GM03348 (cell line): ENCODE measurements around the gene SUSD4.
A peak's percentile ranks its signal among the peaks of the same experiment; 100 is the strongest.

Experiments used
- DNase-seq: peaks from one replicate; pipeline ENCODE4 v3.0.0; 2012; ENCODE audit warnings: low spot score

Gene SUSD4

GRCh38 chr1:223330466-223330865 lies 33.5 kb downstream of the SUSD4 start:
- DNase-seq: no peak

- no peak for DNase-seq
Observed at GRCh38 chr1:223329664-223330415, 34.1 kb downstream of the SUSD4 start.

DNA sequence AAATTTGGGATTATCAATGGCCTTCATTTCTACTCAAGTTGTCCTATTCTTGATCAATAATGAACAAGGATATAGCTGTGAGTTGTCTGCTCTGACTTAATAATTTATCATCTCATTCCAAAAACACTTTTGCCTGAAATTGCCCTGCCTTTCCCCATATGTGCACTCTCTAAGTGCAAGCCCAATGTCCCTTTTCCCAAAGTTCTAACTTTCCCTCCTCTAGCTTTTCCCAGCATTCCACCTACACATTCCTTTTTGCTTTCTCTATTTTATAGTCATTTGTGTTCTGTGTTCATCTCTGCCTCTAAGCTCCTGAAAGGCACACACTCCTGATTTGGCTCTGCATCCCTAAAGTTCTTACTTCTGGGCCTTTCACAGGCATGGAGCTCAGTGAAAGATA lies 34.7 kb downstream of the SUSD4 start:
- no peak for DNase-seq

GRCh38 chr1:223328566-223328965 lies 35.4 kb downstream of the SUSD4 start:
- DNase-seq: no peak

DNA sequence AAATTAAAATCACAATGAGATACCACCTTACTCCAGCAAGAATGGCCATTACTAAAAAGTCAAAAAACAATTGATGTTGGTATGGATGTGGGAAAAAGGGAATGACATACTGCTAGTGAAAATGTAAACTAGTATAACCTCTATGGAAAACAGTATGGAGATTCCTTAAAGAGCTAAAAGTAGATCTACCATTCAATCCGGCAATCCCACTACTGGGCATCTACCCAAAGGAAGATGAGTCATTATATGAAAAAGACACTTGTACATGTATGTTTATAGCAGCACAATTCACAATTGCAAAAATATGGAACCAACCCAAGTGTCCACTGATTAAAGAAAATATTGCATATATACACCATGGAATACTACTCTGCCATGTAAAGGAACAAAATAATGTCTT lies 37.2 kb downstream of the SUSD4 start:
- no peak for DNase-seq

- DNase-seq: no peak
Observed at GRCh38 chr1:223323491-223324484, 40.2 kb downstream of the SUSD4 start.

GRCh38 chr1:223322868-223323267 lies 41.1 kb downstream of the SUSD4 start:
- DNase-seq: no peak

DNA sequence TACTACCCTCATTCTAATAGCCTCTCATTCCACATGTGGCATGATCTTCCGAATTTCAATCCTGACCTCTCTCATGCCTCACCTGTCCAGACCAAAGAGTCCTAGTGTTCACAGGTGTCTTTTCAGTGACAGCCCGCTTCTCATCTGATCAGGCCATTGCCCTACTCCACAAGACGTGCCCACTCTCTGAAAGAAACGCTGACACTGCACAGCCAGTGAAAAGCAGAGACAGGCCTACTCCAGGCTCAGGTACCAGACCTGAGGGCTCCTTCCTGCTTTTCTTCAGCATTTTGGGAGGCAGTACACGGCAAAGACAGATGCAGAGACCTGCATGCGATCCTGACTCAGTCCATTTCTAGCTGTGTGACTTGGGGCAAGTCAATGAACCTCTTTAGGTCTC lies 43.0 kb downstream of the SUSD4 start:
- DNase-seq: no peak

- no peak for DNase-seq
Observed at GRCh38 chr1:223319905-223320580, 43.9 kb downstream of the SUSD4 start.

DNA sequence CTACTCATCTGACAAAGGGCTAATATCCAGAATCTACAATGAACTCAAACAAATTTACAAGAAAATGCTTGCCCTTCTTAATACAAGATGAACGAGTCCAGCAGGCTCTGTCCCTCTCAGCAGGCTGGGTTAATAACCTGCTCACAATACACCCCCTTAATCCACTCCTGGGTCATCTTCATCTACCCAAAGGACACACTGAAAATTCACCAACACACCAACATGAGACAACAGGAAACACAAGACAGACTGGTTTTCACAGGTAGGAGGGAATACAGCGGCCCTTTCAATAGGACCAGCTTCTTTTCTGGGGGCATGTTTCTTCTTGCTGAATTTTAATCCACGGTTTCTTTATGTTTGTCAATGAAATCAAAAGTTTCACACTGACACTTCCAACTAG lies 44.6 kb downstream of the SUSD4 start:
- no peak for DNase-seq

DNA sequence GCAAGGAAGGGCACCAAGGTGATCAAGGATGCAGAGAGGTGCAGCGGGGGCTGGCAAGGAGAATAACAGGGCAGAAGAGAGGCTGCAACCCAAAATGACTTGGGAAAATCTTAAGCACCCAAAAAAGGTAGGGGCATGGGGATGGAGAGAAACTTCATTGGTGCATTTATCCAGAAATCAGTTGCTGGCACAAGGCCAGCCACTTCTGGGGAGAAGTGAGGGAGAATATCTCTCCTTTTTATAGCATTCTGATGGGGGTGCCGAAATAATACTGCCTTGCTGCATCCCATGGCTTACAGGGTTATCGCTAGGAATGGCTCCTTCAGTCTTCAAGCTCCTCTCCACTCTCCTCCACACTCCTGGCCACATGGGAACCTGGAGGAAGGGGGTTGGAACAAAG lies 47.9 kb downstream of the SUSD4 start:
- no peak for DNase-seq

- DNase-seq: no peak
Observed at GRCh38 chr1:223315665-223316064, 48.3 kb downstream of the SUSD4 start.

DNA sequence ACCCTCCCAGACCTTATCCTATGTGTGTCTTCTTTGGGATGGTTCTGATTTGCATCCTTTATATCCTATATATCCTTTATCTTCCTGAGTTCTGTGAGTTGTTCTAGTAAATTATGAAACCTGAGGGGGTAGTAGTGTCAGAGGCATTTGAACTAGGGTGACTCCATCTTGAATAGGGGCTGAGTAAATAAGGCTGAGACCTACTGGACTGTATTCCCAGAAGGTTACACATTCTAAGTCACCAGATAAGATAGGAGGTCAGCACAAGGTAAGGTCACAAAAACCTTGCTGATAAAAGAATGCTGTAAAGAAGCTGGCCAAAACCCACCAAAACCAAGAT lies 50.6 kb downstream of the SUSD4 start:
- DNase-seq: no peak

- no peak for DNase-seq
Observed at GRCh38 chr1:223312705-223313414, 51.1 kb downstream of the SUSD4 start.

- DNase-seq: no peak
Observed at GRCh38 chr1:223312273-223312672, 51.7 kb downstream of the SUSD4 start.

GRCh38 chr1:223311826-223312225 lies 52.1 kb downstream of the SUSD4 start:
- no peak for DNase-seq

DNA sequence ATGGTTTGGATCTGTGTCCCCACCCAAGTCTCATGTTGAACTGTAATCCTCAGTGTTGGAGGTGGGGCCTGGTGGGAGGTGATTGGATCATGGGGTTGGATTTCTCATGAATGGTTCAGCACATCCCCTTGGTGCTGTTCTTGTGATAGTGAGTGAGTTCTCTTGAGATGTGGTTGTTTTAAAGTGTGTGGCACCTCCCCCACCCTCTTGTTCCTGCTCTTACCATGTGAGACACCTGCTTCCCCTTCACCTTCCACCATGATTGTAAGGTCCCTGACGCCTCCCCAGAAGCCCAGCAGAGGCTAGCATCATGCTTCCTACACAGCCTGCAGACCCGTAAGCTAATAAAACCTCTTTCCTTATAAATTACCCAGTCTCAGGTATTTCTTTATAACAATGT lies 55.8 kb downstream of the SUSD4 start:
- no peak for DNase-seq

GRCh38 chr1:223307544-223307943 lies 56.4 kb downstream of the SUSD4 start:
- no peak for DNase-seq

DNA sequence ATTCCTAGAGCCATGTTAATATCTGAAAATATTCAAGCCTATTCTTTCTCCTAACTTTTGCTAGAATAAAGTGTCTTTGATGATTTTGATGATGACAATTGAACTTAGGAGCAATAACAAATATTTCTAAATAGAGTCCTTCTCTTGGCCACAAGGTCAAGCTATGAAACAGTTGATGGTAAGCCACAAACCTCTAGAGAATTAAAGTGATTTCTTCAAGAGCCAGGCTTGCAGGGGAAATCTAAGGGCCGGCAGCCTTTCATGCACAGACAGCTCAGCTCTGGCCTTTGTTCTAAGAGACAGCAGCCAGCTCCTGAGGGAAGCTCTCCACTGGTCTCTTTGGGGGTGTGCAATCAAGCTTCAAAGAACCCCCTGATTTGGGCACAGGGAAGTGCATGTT lies 59.0 kb downstream of the SUSD4 start:
- DNase-seq: no peak

DNA sequence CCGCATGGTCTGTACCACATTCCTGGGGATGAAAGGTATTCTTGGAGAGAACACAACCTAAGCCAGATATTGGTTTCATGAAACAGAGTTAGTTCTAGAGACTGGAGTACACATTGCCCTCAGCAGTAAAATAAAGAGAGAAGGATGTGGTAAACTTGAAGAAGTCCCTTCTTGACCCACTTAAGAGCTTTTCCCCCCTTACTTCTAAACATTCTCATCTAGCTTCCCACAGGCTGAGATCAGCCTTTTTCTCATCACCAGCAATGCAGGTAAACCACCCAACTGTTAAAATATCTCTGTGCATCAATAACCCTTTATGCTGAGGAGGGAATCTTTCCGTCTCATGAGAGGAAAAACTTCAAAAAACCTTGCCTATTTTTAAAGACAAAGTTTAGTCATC lies 62.6 kb downstream of the SUSD4 start:
- no peak for DNase-seq

- DNase-seq: no peak
Observed at GRCh38 chr1:223299553-223299952, 64.4 kb downstream of the SUSD4 start.

DNA sequence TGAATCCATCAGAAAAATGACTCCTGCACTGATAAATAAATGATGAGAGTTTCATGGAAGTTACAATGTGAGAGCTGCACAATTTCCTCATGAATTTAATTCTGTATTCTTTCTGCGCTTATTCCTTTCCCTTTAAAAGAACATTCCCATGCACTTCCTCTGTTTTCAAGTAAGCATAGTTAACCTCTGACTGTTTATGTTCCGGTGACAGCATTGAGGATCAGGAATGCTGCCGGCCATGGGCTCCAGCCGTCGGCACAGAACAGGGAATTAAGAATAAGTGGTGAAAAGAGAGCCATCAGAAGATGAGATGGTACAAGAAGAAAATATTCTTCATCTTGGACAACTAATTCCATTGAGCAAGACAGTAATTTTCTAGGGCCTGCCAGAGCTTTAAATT lies 65.3 kb downstream of the SUSD4 start:
- peak; percentile 52 for DNase-seq
